ENCODE data around the gene SIGLEC12.
A peak's percentile ranks its signal among the peaks of the same experiment; 100 is the strongest.
"Not testable (repeated sequence)": the region's sequence is repeated elsewhere in the genome, so short reads cannot be mapped to it uniquely, and the experiment has no call there.

Gene SIGLEC12

DNA sequence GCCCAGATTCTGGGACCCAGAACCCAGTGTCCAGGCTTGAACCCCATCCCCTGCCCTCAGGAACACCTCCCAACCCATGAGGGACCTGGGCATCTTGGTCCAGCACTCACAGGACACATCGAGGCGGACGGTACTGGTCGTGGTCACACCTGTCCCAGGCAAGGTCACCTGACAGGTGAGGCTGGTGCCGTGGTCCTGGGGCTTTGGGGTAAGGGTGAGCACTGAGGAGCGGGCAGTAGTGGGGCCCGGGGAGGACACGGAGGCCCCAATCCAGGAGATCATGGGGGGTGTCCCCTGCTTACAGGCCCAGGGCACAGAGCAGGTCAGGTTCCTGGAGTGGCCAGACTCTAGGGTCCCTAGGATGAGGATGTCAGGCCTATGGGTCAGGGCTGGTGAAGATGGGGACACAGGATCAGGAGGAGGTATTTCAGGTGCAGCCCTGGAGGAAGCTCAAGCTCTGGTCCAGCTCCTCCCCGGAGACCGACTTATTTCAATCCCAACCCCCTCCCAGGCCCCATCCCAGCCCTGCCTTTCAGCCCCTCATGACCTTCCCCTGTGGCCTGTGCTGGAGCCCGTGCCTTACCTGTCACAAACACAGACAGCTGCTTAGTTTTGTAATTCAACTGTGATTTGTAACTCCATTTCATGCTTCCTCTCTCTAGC lies 44.1 kb downstream of the SIGLEC12 start:
- ATAC-seq: no peak

DNA sequence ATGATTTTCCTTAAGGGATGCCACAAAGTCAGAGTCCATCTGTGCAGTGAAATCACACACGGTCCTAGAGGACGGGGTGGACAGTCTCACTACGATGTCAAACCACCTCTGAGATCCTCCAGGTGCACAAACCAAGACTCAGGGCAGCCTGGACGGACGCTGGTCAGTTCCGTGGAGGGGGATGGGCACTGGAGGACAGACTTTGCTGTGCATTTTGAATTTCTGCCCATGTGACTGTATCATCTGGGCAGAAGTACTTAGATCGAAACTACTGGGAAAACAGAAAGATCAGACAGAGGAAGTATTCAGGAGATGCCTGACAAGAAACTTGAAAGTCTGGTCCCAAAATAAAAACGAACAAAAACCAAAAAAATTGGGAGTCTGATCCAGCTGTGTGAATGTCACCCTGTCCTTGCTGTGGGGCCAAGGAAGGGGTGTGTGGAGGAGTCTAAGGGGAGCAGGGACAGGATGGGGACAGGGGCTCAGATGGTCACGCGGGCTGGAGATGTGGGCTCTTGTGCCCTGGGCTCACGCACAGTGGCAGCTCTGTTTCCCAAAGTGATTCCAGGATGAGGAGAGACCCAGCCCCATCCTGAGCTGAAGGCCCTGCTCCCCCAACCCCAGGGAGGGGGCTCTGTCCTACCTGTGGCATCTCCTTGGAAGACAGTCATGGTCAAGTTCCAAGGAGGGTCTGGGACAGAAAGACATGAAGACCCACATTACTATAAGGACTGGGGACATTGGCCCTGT lies 44.9 kb downstream of the SIGLEC12 start:
- ATAC-seq: no peak

DNA sequence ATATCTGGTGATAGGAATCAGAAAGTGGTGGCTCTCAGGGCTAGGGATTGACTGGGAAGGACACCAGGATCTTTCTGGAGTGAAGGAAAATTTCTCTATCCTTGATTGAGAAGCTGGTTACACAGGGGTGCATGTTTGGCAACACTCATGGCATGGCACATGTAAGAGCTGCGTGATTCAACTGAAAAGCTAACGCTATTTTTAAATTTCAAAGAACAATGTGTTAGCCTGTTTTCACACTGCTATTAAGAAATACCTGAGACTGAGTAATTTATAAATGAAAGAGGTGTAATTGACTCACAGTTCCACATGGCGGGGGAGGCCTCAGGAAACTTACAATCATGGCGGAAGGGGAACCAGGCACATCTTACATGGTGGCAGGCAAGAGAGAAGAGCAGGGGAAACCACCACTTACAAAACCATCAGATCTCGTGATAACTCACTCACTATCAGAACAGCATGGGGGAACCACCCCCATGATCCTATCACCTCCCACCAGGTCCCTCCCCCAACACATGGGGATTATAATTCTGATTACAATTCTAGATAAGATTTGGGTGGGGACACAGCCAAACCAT lies 50.8 kb downstream of the SIGLEC12 start:
- peak; percentile 63 to 64 for ATAC-seq

DNA sequence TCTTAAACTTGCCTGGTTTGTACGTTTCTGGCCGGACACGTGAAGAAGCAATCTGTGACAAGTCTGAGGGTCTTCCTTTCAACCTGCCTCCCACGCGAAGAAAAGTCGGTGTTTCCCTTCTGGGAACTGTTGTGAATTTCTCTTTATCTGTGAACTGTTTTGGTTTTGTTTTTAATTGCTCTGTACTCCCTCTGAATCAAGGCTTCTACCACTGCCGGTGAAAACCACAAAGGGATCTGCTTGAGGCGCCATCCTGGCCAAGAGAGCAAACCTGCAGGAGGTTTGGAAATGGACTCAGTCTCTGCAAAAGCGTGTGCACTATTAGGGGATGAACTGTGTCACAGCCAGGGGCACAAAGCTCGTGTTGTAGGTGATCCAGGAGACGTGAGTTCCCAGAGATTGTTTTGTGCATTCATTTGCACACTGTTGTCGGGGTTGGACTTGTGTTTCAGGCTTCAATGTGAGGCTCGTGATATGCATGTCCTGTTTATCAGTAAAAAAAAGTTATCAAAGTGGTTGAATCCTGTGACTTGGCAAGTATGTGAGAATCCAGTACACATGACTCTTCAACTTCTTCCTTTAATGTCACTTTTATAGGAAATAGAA lies 53.1 kb downstream of the SIGLEC12 start:
- peak; percentile 62 to 81 for ATAC-seq

DNA sequence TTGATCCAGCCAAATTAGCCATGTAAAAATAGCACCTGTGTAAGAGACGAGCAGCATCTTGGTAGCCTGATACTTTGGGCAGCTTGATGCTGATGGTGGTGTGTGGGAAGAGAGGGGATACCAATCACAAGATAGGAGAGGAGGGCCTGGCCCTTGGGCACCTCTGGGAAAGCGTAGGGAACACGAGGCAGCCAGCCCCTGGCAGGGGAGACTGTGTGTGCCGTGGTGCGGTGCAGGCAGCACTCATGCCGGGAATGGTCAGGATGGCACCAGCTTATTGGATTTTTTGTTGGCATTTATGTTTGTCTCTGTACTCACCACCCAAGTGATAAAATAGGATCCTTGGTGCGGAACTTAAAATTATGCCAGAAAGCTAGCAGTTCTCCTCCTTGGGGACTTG lies 53.6 kb downstream of the SIGLEC12 start:
- no peak for ATAC-seq

DNA sequence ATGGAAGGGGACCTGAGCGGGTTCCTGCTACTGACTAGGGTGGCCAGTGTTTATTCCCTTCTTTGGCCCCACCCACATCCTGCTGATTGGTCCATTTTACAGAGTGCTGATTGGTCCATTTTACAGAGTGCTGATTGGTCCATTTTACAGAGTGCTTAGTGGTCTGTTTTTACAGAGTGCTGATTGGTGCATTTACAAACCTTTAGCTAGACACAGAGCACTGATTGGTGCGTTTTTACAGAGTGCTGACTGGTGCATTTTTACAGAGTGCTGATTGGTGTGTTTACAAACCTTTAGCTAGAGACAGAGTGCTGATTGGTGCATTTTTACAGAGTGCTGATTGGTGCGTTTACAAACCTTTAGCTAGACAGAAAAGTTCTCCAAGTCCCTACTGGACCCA lies 54.1 kb downstream of the SIGLEC12 start:
- not testable (repeated sequence) for ATAC-seq

DNA sequence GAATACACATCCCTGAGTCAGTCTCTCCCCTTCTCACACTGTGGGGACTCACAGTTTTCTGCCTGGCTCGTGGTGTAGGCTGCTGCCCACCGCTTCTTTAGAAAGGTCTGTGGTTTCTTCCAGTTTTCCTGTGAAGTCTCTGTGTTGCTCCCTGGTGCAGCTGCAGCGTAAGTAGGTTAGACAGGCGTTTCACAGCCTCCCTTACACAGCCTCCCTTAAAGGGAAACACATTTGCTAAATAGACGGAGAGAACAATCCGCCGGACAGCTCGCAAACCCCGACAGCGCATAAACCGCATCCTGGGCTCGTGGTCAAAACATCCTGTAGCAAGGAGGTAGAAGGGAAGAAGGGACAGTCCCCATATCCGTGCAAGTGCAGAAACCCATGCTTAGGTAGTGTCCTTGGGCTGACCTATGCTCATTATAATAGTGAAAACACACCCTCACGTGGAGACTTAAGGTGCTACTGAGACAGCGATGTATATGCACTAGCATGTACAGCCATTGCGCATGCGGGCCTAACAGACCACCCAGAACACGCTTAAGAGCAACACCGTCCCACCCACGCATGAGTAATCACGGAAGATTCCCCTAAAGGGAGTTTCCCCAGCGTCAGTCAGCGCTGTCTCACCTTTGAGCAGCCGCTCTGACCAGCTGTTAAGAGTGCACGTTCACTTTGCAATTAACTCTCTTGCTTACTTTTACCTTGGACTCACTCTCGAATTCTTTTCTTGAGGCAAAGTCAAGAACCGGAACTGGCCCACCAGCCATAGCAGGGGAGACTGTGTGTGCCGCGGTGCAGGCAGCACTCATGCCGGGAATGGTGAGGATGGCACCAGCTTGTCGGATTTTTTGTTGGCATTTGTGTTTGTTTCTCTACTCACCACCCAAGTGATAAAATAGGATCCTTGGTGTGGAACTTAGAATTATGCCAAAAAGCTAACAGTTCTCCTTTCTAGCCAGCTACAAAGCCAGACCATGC lies 59.9 kb downstream of the SIGLEC12 start:
- ATAC-seq: peak; percentile 91
